Activated CD4-positive, alpha-beta memory T cell treated with anti-CD3 and anti-CD28 coated beads for 36 hours (primary cell): Measurements from ENCODE around the gene LAMA2. TPM values are rescaled to one million over a fixed set of nuclear protein-coding genes. Genes with fewer than 3 reads are reported as not detected.

Experiments used
- CTCF ChIA-PET: fragments of 350-600 bp; sonication (Branson Sonifier 250); formaldehyde crosslinking; loops from one replicate; lab custom pipeline; 2021; ENCODE audit warnings: antibody characterized with exemption, inconsistent platforms; lab: Charles Lee
- POLR2A ChIA-PET: fragments of 350-600 bp; sonication (Branson Sonifier 250); formaldehyde crosslinking; loops from one replicate; lab custom pipeline; 2021; ENCODE audit warnings: antibody characterized with exemption; lab: Charles Lee
- DNase-seq: peaks from one replicate; pipeline ENCODE4 v3.0.0-alpha.2; 2020
- H3K27ac Mint-ChIP-seq: one replicate; pipeline ENCODE4 v1.8.0; 2021; ENCODE audit warnings: mixed read lengths
- H3K27me3 Mint-ChIP-seq: one replicate; pipeline ENCODE4 v1.8.0; 2021; ENCODE audit warnings: mixed read lengths
- H3K36me3 Mint-ChIP-seq: one replicate; pipeline ENCODE4 v1.8.0; 2021; ENCODE audit warnings: mixed read lengths
- H3K4me1 Mint-ChIP-seq: one replicate; pipeline ENCODE4 v1.8.0; 2021; ENCODE audit warnings: low read depth, mixed read lengths
- H3K4me3 Mint-ChIP-seq: one replicate; pipeline ENCODE4 v1.8.0; 2021; ENCODE audit warnings: mild to moderate bottlenecking, mixed read lengths
- H3K9me3 Mint-ChIP-seq: one replicate; pipeline ENCODE4 v1.8.0; 2021; ENCODE audit warnings: mixed read lengths
- intact Hi-C: fragments of 100-400 bp; cut with micrococcal nuclease; formaldehyde crosslinking; loops from one replicate; pipeline ENCODE4 v1.15.1; 2023
- total RNA-seq, 2 experiments: library from RNA; stranded (reverse); gene quantifications; one replicate each; pipeline ENCODE4 v1.2.3, GENCODE V29; 2021

The LAMA2 gene
- total RNA-seq, 2 experiments from 2014 or later, result 0.15 to 0.48 TPM

DNA sequence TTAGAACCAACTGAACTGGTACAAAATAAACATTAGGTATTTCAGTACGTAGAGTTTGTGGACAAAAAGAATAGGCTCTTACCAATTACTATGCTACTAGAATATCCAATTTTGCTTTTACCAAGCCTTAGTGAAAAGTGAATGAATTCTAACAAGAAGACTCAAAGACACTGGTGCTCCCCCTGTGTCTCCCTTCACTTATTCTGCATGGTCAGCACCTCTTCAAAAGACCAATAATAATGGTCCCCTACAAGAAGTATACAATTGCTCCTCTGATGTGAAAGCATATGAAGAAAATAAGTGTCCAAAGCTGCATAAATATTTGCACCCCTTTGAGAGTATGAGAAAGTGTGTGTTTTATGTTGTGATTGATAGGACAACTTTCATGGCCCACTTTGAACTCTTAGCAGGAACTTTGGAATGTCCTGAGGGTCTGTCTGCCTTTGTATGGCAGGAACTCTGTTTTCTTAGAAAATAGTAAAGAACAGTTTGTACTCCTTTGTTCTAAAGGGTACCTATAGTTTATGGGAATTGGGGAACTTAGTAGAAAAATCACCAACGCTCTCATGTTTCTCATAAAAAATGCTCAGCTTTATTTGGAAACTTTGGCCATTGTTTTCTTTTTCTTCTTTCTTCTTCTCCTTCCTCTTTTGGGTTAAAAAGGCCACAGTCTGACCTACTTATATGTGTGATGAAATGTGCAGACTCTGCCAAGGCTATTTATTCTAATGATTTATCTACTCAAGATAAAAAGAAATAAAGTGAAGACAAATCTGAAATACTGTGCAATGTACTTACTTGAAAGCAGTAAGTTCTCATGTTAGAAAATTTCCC, 352.4 kb downstream of the LAMA2 start:
- Mint-ChIP-seq H3K9me3 (no peaks in the 10 kb centered on the region), H3K4me1 (no peaks in the 10 kb centered on the region), H3K36me3 (no peaks in the 10 kb centered on the region), H3K27ac (no peak overlapping the region), H3K27me3 (peaks cover 5% of the 10 kb centered on the region), H3K4me3 (no peak overlapping the region)
- ChIA-PET POLR2A (no interaction called here), CTCF (no interaction called here)
- intact Hi-C loops, result no loop called here
- DNase-seq, result no peak

DNA sequence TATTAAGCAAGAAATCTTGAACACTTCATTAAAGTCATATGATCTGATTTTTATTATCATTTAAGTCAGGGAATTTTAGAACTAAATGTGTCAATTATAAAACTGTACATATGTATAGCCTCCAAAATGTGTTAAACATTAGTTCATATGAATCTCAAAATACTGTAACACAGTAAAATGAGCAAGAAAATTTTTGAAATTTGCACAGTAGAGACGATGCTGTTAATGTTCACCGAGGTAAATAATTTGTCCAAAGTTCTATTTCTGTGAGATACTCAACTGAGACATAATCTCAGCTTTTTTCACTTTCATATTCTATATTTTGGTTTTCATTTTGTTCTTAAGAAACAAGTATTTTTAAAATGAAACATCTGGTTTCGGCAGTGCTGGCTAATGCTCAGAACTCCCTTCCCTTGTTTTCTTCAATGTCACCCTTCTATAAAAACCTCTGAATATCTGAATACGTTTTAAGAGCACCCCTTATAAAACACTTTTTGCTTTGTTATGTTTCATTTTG, 353.1 kb downstream of the LAMA2 start:
- CTCF ChIA-PET, result no interaction called here
- no peak overlapping the region for H3K27ac Mint-ChIP-seq
- H3K9me3 Mint-ChIP-seq, result no peaks in the 10 kb centered on the region
- POLR2A ChIA-PET, result no interaction called here
- no peak for DNase-seq
- no peak overlapping the region for H3K4me3 Mint-ChIP-seq
- intact Hi-C loops, result no loop called here
- H3K36me3 Mint-ChIP-seq, result no peaks in the 10 kb centered on the region
- H3K27me3 Mint-ChIP-seq, result peaks cover 5% of the 10 kb centered on the region
- H3K4me1 Mint-ChIP-seq, result no peaks in the 10 kb centered on the region

DNA sequence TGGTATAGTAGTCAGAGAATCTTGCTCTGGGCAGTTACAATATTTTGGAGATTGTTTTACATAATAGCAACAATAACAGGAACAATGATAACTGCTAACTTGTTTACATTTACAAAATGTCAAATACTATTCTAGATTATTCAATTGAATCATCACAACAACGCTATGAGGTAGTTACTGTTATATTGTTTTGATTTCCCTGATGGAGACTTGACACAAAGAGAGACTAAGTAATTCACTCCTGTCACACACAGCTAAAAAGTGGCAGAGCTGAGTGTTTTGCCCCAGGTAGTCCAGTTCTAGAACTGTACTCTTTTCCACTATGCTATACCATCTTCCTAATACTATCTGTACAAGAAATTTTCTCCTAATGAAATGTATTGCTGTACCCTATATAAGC, 356.1 kb downstream of the LAMA2 start:
- Mint-ChIP-seq H3K4me3 (no peak overlapping the region), H3K27me3 (peaks cover 6% of the 10 kb centered on the region), H3K27ac (no peak overlapping the region), H3K9me3 (no peaks in the 10 kb centered on the region), H3K36me3 (no peaks in the 10 kb centered on the region), H3K4me1 (no peaks in the 10 kb centered on the region)
- POLR2A ChIA-PET, result no interaction called here
- DNase-seq, result no peak
- CTCF ChIA-PET, result interaction anchor here (1.0 kb wide), 1 partner anchor 13 kb away, joined by 7 read pairs; no protein-coding TSS in a partner anchor
- intact Hi-C loops, result no loop called here

DNA sequence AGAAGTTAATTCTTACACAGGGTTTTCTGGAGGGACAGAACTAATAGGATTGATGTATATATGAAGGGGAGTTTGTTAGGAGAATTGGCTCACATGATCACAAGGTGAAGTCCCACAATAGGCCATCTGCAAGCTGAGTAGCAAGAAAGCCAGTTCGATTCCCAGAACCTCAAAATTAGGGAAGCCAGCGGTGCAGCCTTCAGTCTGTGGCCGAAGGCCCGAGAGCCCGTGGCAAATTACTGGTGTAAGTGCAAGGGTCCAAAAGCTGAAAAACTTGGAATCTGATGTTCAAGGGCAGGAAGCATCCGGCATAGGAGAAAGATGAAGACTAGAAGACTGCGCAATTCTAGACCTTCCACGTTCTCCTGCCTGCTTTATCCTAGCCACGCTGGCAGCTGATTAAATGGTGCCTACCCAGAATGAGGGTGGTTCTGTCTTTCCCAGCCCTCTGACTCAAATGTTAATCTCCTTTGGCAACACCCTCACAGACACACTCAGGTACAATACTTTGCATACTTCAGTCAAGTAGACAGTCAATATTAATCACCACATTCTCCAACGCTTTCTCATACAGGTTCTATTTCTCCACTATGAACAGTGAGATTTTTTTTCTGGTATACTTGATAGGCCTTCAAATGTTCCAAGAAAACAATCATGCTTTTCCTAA, 357.0 kb downstream of the LAMA2 start:
- Mint-ChIP-seq H3K4me1 (no peaks in the 10 kb centered on the region), H3K4me3 (no peak overlapping the region), H3K27ac (no peak overlapping the region), H3K27me3 (peaks cover 6% of the 10 kb centered on the region), H3K36me3 (no peaks in the 10 kb centered on the region), H3K9me3 (no peaks in the 10 kb centered on the region)
- ChIA-PET CTCF (interaction anchor here (0.7 to 1.0 kb wide), 3 partner anchors 12 to 870 kb away, joined by 3 to 7 read pairs (median 5); no protein-coding TSS in a partner anchor), POLR2A (no interaction called here)
- intact Hi-C loops, result no loop called here
- DNase-seq, result no peak

DNA sequence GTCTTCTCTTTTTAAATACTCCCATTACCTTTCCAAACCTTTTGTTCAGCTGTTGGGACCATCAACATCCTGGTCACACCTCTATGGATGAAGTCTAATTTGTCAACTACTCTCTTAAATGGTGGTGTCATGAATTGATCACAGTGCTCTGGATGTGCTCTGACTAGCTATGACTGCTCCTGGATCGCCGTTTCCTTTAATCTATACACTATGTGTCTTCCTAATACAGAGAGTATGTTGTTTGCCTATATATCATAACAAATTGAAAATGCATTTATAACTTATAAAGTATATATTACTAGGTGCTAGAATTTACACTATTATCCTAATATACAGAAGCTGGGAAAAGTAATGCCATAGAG, 357.5 kb downstream of the LAMA2 start:
- CTCF ChIA-PET, result interaction anchor here (0.7 kb wide), 2 partner anchors 11 to 871 kb away, joined by 3 to 5 read pairs; no protein-coding TSS in a partner anchor
- no peak for DNase-seq
- H3K27me3 Mint-ChIP-seq, result peaks cover 6% of the 10 kb centered on the region
- intact Hi-C loops, result no loop called here
- no peaks in the 10 kb centered on the region for H3K36me3 Mint-ChIP-seq
- no peaks in the 10 kb centered on the region for H3K9me3 Mint-ChIP-seq
- POLR2A ChIA-PET, result no interaction called here
- no peak overlapping the region for H3K4me3 Mint-ChIP-seq
- no peak overlapping the region for H3K27ac Mint-ChIP-seq
- H3K4me1 Mint-ChIP-seq, result no peaks in the 10 kb centered on the region

DNA sequence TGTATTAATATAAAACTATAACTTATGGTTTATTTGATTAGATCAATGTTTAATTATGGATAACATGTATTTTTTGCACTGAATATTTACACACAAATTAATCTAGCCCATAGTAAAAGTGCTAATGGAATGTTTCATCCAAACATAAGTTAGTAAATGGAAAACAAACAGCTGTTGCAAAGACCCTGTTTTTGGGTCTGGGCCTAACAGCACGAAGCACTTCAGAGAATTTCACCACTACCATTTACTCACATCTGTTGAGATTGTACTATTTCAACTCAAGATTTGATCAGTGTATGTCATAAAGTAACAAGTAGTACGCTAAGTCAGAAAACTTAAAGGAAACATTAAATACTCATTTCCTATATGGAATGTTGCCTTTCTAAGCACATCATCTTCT, 359.6 kb downstream of the LAMA2 start:
- DNase-seq, result no peak
- Mint-ChIP-seq H3K4me3 (no peak overlapping the region), H3K9me3 (no peaks in the 10 kb centered on the region), H3K36me3 (no peaks in the 10 kb centered on the region), H3K27ac (no peak overlapping the region), H3K27me3 (peaks cover 7% of the 10 kb centered on the region), H3K4me1 (no peaks in the 10 kb centered on the region)
- intact Hi-C loops, result no loop called here
- ChIA-PET POLR2A (no interaction called here), CTCF (interaction anchor here (0.9 kb wide), 1 partner anchor 10 kb away, joined by 4 read pairs; no protein-coding TSS in a partner anchor)

DNA sequence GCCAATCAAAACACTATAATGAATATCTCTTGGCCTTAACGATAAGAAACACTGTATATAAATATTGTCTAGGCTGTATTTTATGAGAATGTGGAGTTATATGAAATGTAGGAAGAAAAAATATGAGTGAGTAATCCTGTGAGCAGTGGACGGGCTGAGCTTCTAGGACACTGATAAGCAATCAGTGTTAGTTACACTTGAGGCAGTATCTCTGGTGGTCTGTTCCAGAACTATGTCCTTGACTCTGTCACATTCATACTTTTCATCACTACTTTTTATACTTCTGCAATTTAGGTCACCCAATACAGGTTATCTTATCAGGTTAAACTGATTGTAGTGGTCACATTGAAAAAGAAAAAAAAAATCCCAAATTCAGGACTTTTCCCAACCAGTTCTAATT, 360.4 kb downstream of the LAMA2 start:
- ChIA-PET POLR2A (no interaction called here), CTCF (interaction anchor here (0.9 kb wide), 1 partner anchor 9 kb away, joined by 4 read pairs; no protein-coding TSS in a partner anchor)
- Mint-ChIP-seq H3K4me3 (no peak overlapping the region), H3K27ac (no peak overlapping the region), H3K4me1 (no peaks in the 10 kb centered on the region), H3K36me3 (no peaks in the 10 kb centered on the region), H3K9me3 (no peaks in the 10 kb centered on the region), H3K27me3 (peaks cover 10% of the 10 kb centered on the region)
- intact Hi-C loops, result no loop called here
- no peak for DNase-seq

DNA sequence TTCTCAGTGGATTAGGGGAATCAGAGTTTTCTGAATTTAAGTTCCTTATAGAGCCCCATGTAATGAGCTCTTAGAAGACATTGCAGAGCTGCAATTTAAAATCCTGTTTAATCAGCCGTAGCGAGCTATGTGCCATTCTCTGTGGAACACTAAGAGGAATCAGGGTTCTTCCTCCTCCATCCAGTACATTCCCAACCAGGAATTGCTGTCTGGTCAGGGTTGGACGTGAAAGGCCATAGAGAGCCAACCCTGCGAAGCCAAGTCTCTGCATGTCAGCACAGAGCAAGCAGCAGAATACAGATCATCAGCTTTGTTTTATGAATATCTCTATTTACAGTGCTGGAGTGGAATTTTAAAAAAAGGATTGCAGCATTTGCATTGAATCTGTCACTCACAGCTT, 366.0 kb downstream of the LAMA2 start:
- Mint-ChIP-seq H3K4me1 (peaks cover 16% of the 10 kb centered on the region), H3K27ac (no peak overlapping the region), H3K27me3 (peaks cover 15% of the 10 kb centered on the region), H3K36me3 (no peaks in the 10 kb centered on the region), H3K9me3 (no peaks in the 10 kb centered on the region), H3K4me3 (no peak overlapping the region)
- intact Hi-C loops, result no loop called here
- ChIA-PET CTCF (interaction anchor here (1.0 kb wide), 2 partner anchors 11 to 523 kb away, joined by 3 read pairs; no protein-coding TSS in a partner anchor), POLR2A (no interaction called here)
- no peak for DNase-seq

DNA sequence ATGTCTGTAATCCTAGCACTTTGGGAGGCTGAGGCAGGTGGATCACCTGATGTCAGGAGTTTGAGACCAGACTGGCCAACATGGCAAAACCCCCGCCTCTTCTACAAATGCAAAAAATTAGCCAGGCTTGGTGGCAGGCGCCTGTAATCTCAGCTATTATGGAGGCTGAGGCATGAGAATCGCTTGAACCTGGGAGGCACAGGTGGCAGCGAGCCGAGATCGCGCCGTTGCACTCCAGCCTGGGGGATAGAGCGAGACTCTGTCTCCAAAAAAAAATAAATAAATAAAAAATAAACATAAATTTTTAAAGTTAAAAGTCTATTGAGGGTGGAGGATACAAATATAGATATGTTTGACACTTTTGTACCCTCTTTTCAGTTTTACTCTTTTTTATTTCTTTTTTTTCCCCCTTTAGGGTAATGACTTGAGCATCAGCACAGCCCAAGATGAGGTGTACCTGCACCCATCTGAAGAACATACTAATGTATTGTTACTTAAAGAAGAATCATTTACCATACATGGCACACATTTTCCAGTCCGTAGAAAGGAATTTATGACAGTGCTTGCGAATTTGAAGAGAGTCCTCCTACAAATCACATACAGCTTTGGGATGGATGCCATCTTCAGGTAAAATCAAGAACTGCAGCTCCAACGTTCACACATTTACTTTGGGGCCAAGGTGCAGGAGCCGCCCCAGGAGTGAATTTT, 368.9 kb downstream of the LAMA2 start:
- H3K27me3 Mint-ChIP-seq, result peaks cover 17% of the 10 kb centered on the region
- no peak overlapping the region for H3K27ac Mint-ChIP-seq
- ChIA-PET CTCF (interaction anchor here (0.6 to 3.4 kb wide), 22 partner anchors 8 to 1446 kb away, joined by 3 to 14 read pairs (median 4); no protein-coding TSS in a partner anchor), POLR2A (no interaction called here)
- H3K4me1 Mint-ChIP-seq, result peaks cover 17% of the 10 kb centered on the region
- no peaks in the 10 kb centered on the region for H3K36me3 Mint-ChIP-seq
- intact Hi-C loops, result loop anchor here (1.0 to 5.0 kb wide), 4 partner anchors 120 to 1515 kb away; no protein-coding TSS in a partner anchor
- no peaks in the 10 kb centered on the region for H3K9me3 Mint-ChIP-seq
- DNase-seq, result peak; percentile 61
- H3K4me3 Mint-ChIP-seq, result no peak overlapping the region

DNA sequence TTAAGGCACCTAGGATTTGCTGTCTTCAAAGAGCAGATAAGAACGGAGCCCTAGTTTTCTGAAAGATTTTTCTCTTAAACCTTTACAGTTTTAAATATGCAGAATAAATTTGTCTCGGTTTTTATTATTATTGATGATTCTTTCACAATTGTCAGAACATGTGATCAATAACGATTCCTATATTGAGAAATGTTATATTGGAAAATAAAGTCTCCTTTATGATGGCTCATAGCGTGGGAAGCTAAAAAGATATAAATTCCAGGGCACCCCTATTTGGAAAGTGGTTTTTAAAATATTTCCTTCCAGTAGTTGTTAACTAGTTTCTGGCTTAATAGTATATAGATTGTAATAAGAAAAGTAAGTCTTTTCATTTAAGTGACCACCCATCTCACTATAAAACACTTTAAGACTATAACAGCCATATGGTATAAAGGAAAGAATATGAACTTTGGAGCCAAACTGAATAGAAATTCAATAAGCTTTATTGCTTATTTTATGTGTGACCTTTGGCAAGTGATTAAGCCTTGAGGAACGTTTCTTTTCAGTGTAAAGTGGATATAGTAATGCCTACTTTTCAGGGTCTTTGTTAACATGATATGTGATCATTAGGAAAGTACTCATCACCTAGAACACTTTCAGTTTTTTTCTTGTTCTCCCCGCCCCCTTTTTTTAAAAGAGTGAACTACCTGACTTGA, 369.6 kb downstream of the LAMA2 start:
- peaks cover 16% of the 10 kb centered on the region for H3K27me3 Mint-ChIP-seq
- no peaks in the 10 kb centered on the region for H3K9me3 Mint-ChIP-seq
- H3K4me3 Mint-ChIP-seq, result no peak overlapping the region
- no peak overlapping the region for H3K27ac Mint-ChIP-seq
- POLR2A ChIA-PET, result no interaction called here
- no peaks in the 10 kb centered on the region for H3K36me3 Mint-ChIP-seq
- peaks cover 17% of the 10 kb centered on the region for H3K4me1 Mint-ChIP-seq
- intact Hi-C loops, result loop anchor here (1.0 to 5.0 kb wide), 4 partner anchors 120 to 1516 kb away; no protein-coding TSS in a partner anchor
- CTCF ChIA-PET, result interaction anchor here (0.6 to 3.4 kb wide), 20 partner anchors 8 to 1446 kb away, joined by 3 to 14 read pairs (median 4); no protein-coding TSS in a partner anchor
- DNase-seq, result no peak

DNA sequence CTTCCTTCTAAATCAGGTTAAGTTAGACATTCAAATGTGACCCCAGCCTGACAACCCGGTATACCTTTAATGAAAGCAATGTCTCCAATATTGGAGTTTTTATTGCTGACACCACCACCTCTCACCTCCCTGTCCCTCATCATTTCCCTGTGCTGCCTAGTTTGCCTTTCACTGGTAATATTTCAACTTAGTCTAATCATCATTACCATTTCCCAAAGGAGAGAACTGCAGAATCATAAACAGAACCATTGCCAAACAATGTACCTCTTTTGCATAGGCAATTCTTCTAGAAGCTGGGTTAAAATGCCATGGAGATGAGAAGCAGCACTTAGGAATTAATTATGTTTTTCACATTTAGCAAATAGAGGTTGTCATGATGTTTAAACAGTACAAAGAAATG, 370.3 kb downstream of the LAMA2 start:
- Mint-ChIP-seq H3K27me3 (peaks cover 11% of the 10 kb centered on the region), H3K4me1 (peaks cover 17% of the 10 kb centered on the region), H3K27ac (no peak overlapping the region), H3K9me3 (no peaks in the 10 kb centered on the region), H3K4me3 (no peak overlapping the region), H3K36me3 (no peaks in the 10 kb centered on the region)
- ChIA-PET CTCF (interaction anchor here (0.9 to 3.4 kb wide), 6 partner anchors 9 to 532 kb away, joined by 3 to 14 read pairs (median 4); no protein-coding TSS in a partner anchor), POLR2A (interaction anchor here (1.0 kb wide), 1 partner anchor 237 kb away, joined by 3 read pairs; no protein-coding TSS in a partner anchor)
- intact Hi-C loops, result loop anchor here (2.0 to 5.0 kb wide), 2 partner anchors 119 to 1516 kb away; no protein-coding TSS in a partner anchor
- no peak for DNase-seq
